GM18517 (cell line): ENCODE data around the gene RIPPLY2.
"Not testable (repeated sequence)": the region's sequence is repeated elsewhere in the genome, so short reads cannot be mapped to it uniquely, and the experiment has no call there.

ENCODE experiments used
- ATAC-seq: cut with Tn5 transposase; IDR thresholded peaks from one replicate; pipeline ENCODE4 v1.9.1; 2021; ENCODE audit warnings: mild to moderate bottlenecking, moderate library complexity; ENCODE audit not compliant: unreplicated experiment

The RIPPLY2 gene

DNA sequence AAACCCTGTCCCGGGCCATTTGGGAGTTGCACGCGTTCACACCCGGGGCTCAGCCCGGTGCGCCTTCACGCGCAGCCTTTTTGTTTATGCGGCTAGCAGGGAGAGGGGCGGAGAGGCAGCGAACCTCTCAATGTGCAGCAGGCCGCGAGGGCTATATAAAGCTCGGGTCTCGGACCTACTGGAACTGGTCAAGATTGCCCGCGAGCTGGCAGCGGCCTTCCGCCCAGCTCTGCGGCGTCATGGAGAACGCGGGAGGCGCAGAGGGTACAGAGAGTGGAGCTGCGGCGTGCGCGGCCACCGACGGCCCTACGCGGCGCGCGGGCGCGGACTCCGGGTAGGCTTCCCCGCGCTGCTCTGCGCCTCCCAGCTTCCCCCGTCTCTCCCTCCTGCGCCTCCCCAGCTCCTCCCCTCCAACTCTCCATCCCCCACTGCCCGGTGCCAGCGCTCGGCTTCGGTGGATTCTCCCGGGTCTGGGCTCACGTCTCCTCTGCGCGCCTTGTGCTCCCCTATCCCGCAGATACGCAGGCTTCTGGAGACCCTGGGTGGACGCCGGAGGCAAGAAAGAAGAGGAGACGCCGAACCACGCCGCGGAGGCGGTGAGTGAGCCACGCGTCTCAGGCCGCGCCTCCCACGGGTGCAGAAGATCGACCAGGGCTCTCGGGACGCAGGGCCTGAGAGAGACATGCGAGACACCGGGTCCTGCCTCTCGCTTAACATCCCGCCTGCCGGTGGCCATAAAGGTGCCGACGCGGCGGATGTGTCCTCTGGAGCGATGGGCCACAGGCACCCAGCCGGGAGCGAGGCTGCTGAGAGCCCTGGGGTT lies at the start of gene RIPPLY2:
RIPPLY2 (plus strand) TSS at position 183 of the 823 bp plus-strand sequence; CDS start at position 240, 57 bp downstream.
- ATAC-seq: peak; percentile 56

GRCh38 chr6:83803492-83803891 lies 49.7 kb upstream of the RIPPLY2 start:
- not testable (repeated sequence) for ATAC-seq

- ATAC-seq: no peak
Observed at GRCh38 chr6:83804886-83805285, 48.3 kb upstream of the RIPPLY2 start.

GRCh38 chr6:83808005-83808404 lies 45.2 kb upstream of the RIPPLY2 start:
- no peak for ATAC-seq

DNA sequence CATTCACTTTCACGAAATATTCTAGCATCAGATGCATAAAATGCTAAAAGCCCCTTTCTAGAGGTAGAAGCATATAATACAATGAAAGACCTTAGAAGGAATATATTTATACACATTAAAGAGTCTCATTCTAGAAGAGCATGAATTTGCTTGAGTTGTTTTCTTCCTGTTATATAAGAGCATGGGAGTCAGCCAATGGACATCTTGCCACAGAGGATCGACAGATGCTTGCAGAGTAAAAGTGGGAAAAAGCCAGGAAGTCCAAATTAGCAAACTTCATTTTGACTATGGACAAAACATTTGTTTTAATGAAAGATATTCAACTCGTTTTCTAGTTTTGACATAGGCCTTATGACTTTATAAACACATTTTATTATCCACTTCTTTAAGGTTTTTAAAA lies 44.2 kb upstream of the RIPPLY2 start:
- no peak for ATAC-seq

- no peak for ATAC-seq
Observed at GRCh38 chr6:83812595-83812994, 40.6 kb upstream of the RIPPLY2 start.

GRCh38 chr6:83815631-83816272 lies 37.4 kb upstream of the RIPPLY2 start:
- no peak for ATAC-seq

- no peak for ATAC-seq
Observed at GRCh38 chr6:83822629-83823169, 30.5 kb upstream of the RIPPLY2 start.

GRCh38 chr6:83824388-83824801 lies 28.8 kb upstream of the RIPPLY2 start:
- no peak for ATAC-seq

- ATAC-seq: no peak
Observed at GRCh38 chr6:83824831-83825230, 28.3 kb upstream of the RIPPLY2 start.

DNA sequence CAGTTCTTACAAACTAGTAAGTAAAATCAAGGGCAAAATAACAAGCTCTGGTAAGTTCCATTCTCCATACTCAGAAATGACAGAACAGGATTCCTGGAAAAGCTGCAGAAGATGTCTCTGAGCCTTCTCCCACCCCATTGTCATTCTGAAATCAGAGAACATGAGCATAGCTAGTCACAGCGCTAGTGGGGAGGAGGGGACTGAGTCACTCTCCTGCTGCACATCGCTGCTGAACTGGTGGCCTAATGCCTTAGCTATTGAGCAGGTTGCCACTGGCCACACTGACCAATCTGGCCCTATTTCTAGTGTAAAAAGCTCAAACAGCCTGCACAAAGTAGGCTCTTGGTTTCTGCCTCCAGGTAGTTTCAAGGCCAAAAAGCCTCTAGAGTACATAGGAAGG lies 26.1 kb upstream of the RIPPLY2 start:
- ATAC-seq: no peak

- ATAC-seq: no peak
Observed at GRCh38 chr6:83838727-83839126, 14.4 kb upstream of the RIPPLY2 start.

- ATAC-seq: no peak
Observed at GRCh38 chr6:83844170-83844569, 9.0 kb upstream of the RIPPLY2 start.

GRCh38 chr6:83846291-83846690 lies 6.9 kb upstream of the RIPPLY2 start:
- no peak for ATAC-seq

DNA sequence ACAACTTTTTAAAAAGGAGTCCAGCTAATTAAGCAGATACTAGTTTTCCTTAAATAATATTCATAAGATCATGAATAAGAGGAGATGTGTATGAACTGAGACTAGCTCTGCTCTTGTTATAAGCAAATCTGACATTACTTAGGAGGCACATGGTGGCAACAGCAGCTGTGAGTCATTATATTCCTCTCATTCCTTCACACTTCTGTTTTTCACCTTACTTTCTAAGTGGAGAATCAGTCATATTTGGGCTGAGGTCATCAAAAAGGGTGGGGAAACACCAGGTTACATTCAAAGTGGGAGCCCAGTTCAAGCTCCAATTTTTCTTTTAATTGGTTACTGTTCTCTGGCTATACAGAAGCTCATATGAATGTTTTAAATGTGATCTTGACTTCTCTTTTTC lies 6.0 kb upstream of the RIPPLY2 start:
- peak; percentile 72 for ATAC-seq

GRCh38 chr6:83849127-83849526 lies 4.0 kb upstream of the RIPPLY2 start:
- ATAC-seq: no peak

DNA sequence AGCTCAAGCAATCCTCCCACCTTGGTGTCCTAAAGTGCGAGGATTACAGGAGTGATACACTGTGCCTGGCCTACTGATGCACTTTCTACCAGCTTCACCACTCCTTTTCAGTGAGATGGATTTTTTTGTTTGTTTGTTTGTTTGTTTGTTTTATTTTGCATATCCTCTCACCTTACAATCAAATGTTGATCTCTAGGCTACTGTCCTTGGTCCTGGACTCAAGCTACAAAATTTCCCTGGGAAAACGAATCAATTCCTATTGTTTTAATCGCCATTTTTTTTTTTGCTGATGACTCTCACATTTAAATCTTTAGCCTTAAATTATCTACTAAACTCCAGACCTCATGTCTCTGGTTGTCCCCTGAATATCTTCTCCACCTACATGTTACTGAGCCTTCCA lies 3.5 kb upstream of the RIPPLY2 start:
- ATAC-seq: no peak

DNA sequence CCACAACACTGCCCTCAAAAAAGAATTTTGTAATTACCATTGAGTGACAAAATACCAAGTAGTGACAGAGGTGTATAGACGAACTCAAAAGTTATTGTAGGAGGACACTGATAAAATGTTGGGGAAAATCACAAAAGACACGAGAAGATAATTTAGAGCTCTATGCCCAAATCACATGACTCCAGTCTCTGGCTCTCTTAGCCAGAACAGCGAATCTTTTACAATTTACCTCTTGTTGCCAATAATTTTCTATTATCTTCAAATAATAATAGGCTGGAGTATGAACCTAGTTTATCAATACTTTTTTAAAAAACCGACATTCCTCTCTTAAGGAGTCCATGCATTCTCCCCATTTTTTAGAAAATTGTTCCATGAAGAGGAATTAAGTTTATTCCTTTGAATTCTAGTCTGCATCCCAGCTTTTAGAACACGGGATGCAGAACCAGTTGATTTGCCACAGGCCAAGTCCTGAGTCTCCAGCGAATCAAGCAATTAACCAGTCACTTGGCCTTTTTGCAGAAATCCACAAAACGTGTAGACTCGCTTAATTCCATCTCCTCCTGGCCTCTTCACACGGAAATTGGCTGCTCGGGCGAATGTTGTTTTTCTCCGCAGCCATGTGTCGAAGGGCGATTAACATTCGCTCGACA lies 507 bp upstream of the RIPPLY2 start:
- ATAC-seq: no peak

DNA sequence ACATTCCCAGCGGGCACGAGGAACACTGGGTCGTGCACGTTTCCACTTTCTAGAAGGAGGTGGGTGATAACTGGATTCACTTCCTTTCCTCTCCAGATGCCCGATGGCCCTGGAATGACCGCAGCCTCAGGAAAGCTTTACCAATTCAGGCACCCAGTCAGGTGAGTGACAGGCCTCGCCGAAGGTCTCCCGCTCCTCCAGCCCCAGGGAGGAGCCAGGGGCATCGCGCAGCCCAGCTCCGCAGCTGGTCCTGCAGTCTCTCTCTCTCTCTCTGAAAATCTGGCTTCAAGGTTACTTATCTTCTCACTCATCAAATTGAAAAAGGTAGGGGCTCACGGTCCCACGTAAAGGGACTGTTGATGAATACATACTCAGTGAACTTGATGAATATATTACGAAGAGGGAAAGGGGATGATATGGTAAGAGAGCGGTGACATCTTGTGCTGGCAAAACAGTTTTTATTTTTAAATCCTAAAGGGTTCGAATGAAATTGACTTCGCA lies 891 bp downstream of the RIPPLY2 start:
- ATAC-seq: no peak

- ATAC-seq: no peak
Observed at GRCh38 chr6:83854766-83855165, 1.6 kb downstream of the RIPPLY2 start.
